RWPE1 (cell line): ENCODE measurements around the gene HRH3.

Source experiments
- CTCF ChIA-PET: fragments of 350-600 bp; sonication (Branson Sonifier 250); formaldehyde crosslinking; extraction: SDS; loops from one replicate; lab custom pipeline; 2021; lab: Yijun Ruan, JAX
- POLR2A ChIA-PET: fragments of 400-600 bp; formaldehyde crosslinking; extraction: SDS; loops from one replicate; lab custom pipeline; 2020; ENCODE audit warnings: antibody characterized with exemption; ENCODE audit not compliant: low non-redundant PET; lab: Yijun Ruan, JAX
- DNase-seq: peaks from one replicate; pipeline ENCODE4 v3.0.0; 2012; ENCODE audit warnings: low spot score
- H3K27ac ChIP-seq: fragments of 450-650 bp; 2 replicates; pipeline ENCODE4 v1.5.1; 2017
- CTCF ChIP-seq: fragments of 450-650 bp; conservative IDR thresholded peaks from 2 replicates; pipeline ENCODE4 v1.5.1; 2017; ENCODE audit warnings: low read depth, mild to moderate bottlenecking

The HRH3 gene

GRCh38 chr20:62203378-62204030, 16.6 kb downstream of the HRH3 start:
- DNase-seq, result no peak
- TF ChIP-seq CTCF, result no peak
- ChIA-PET POLR2A (interaction anchor here (0.5 to 0.6 kb wide), 2 partner anchors 15 to 35 kb away, joined by 3 to 13 read pairs; no protein-coding TSS in a partner anchor), CTCF (interaction anchor here (0.6 kb wide), 1 partner anchor 1946 kb away, joined by 3 read pairs; no protein-coding TSS in a partner anchor)
- peak overlapping the region; percentile 61 for H3K27ac ChIP-seq

- CTCF ChIA-PET, result interaction anchor here (0.6 kb wide), 1 partner anchor 1947 kb away, joined by 3 read pairs; no protein-coding TSS in a partner anchor
- peak overlapping the region; percentile 61 for H3K27ac ChIP-seq
- TF ChIP-seq CTCF, result no peak
- POLR2A ChIA-PET, result interaction anchor here (0.6 kb wide), 1 partner anchor 15 kb away, joined by 13 read pairs; no protein-coding TSS in a partner anchor
- DNase-seq, result no peak
These were observed 17.3 kb downstream of the HRH3 start for GRCh38 chr20:62202676-62203377.

GRCh38 chr20:62202083-62202395, 18.0 kb downstream of the HRH3 start:
- H3K27ac ChIP-seq, result peak overlapping the region; percentile 61; the same call in 1 of the 2 replicates
- ChIA-PET POLR2A (no interaction called here), CTCF (no interaction called here)
- no peak for DNase-seq
- no peak for TF ChIP-seq CTCF

GRCh38 chr20:62201173-62202082, 18.6 kb downstream of the HRH3 start:
- ChIA-PET POLR2A (no interaction called here), CTCF (interaction anchor here (0.8 kb wide), 1 partner anchor 95 kb away, joined by 3 read pairs; no protein-coding TSS in a partner anchor)
- no peak for TF ChIP-seq CTCF
- H3K27ac ChIP-seq, result peak overlapping the region; percentile 61; the same call in 1 of the 2 replicates
- no peak for DNase-seq

GRCh38 chr20:62200491-62201172, 19.4 kb downstream of the HRH3 start:
- H3K27ac ChIP-seq, result 0 out of 2 replicates have a peak overlapping the region, but pooled peaks have one; percentile 61
- ChIA-PET POLR2A (no interaction called here), CTCF (interaction anchor here (0.8 kb wide), 1 partner anchor 94 kb away, joined by 3 read pairs; no protein-coding TSS in a partner anchor)
- TF ChIP-seq CTCF, result no peak
- DNase-seq, result no peak
